Bronchial epithelial cell (primary cell): ENCODE results near the gene RPS14. TPM values are rescaled to one million over a fixed set of nuclear protein-coding genes. Genes with fewer than 3 reads are reported as not detected.

ENCODE experiments used
- DNase-seq: peaks from one replicate; pipeline ENCODE4 v3.0.0-alpha.2; 2010; ENCODE audit warnings: low read depth
- FAIRE-seq: peaks from 2 replicates; lab custom pipeline; 2011; peaks lifted over from hg19 to GRCh38; lab: Jason Lieb, UNC
- H3K27me3 ChIP-seq: 2 replicates; pipeline ENCODE4 v1.5.1; 2011; ENCODE audit warnings: low read length; ENCODE audit not compliant: control insufficient read depth, insufficient read depth
- H3K36me3 ChIP-seq: 2 replicates; pipeline ENCODE4 v1.5.1; 2011; ENCODE audit warnings: low read length; ENCODE audit not compliant: control insufficient read depth, insufficient read depth
- H3K4me3 ChIP-seq: 2 replicates; pipeline ENCODE4 v1.5.1; 2011; ENCODE audit warnings: mild to moderate bottlenecking, low read depth, low read length, control low read depth
- CTCF ChIP-seq: IDR thresholded peaks from 2 replicates; pipeline ENCODE4 v1.5.1; 2011; ENCODE audit warnings: mild to moderate bottlenecking, moderate library complexity, low read length, control low read depth, inconsistent platforms; ENCODE audit not compliant: insufficient read depth, severe bottlenecking
- total RNA-seq: library from RNA; depleted of rRNA; stranded (reverse); fragments of >200 nt; gene quantifications from 2 replicates; pipeline ENCODE4 v1.2.1, GENCODE V29; 2014

RPS14 gene
- total RNA-seq, 1 donor from 2014 or later: 8,789 TPM

GRCh38 chr5:150409638-150410523, 39.7 kb downstream of the RPS14 start:
- Histone ChIP-seq H3K4me3 (no peak overlapping the region), H3K36me3 (no peaks in the 10 kb centered on the region), H3K27me3 (no peaks in the 10 kb centered on the region)
- FAIRE-seq (no peak), DNase-seq (peak; percentile 88)
- TF ChIP-seq CTCF: no peak

GRCh38 chr5:150408231-150408943, 41.2 kb downstream of the RPS14 start:
- Histone ChIP-seq H3K4me3 (no peak overlapping the region), H3K36me3 (no peaks in the 10 kb centered on the region), H3K27me3 (no peaks in the 10 kb centered on the region)
- no peak for TF ChIP-seq CTCF
- FAIRE-seq (no peak), DNase-seq (no peak)

DNA sequence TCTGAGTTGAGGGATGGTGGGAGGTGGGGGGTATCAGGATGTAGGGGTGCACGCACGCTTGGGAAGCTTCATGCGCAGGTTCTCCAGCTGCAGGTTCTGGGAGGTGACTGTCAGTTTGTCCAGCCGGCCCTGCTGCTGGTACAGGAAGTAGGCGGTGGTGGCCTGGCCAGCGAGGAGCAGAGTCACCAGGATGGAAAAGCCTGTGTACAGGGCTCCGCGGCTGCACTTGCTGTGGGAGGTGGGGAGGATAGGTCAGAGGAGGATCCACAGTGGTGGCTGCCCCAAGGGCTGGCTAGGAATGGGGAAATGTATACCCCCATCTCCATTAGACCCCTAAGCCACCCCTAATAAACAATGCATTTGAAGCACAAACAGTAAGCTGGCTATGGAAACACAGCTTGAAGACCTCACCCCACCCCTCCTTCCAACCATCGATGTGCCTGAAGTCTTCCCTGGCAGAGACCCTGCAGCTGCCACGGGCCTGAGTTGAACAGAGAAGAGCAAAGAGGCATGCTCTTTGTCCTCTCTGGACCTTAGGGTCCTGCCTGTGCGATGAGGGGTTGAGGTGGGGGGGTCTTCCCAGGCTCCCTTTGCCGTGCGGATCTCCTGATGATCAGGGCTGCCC, 42.3 kb downstream of the RPS14 start:
- Histone ChIP-seq H3K36me3 (no peaks in the 10 kb centered on the region), H3K27me3 (no peaks in the 10 kb centered on the region), H3K4me3 (no peak overlapping the region)
- no peak for FAIRE-seq
- no peak for TF ChIP-seq CTCF
- DNase-seq: no peak

DNA sequence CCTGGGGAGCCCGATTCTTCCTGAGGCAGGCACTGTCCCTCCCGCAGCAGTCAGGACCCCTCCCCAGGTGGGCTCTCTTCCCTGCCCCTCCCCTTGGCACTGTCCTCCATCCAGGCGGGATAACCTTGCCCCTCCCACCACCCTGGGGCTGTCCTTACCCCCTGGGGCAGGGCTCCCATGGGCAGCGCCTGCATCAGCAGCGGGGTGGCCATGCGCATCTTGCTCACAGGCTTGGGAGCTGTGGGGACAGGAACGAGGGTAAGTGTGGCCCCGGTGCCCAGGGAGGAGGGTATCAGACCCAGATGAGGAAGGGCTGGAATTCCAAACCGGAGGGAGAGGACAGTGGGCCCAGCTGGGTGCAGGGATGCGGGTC, 42.8 kb downstream of the RPS14 start:
- no peak for DNase-seq
- Histone ChIP-seq H3K36me3 (no peaks in the 10 kb centered on the region), H3K4me3 (no peak overlapping the region), H3K27me3 (no peaks in the 10 kb centered on the region)
- TF ChIP-seq CTCF: no peak
- FAIRE-seq: no peak

GRCh38 chr5:150406103-150406722, 43.3 kb downstream of the RPS14 start:
- Histone ChIP-seq H3K4me3 (no peak overlapping the region), H3K27me3 (no peaks in the 10 kb centered on the region), H3K36me3 (no peaks in the 10 kb centered on the region)
- DNase-seq (no peak), FAIRE-seq (no peak)
- no peak for TF ChIP-seq CTCF
